H9 (cell line): ENCODE measurements around the gene PRKACB. TPM values are rescaled to one million over a fixed set of nuclear protein-coding genes. Genes with fewer than 3 reads are reported as not detected.

Experiments used
- DNase-seq: peaks from one replicate; pipeline ENCODE4 v3.0.0-alpha.2; 2017
- H2AFZ ChIP-seq: one replicate; pipeline ENCODE4 v1.6.1; 2013; ENCODE audit warnings: mild to moderate bottlenecking, low read length, control low read depth, moderate library complexity
- H2AK5ac ChIP-seq: 2 replicates; pipeline ENCODE4 v1.6.1; 2013; ENCODE audit warnings: low read length, control low read depth, mixed read lengths; ENCODE audit not compliant: insufficient read length
- H2BK120ac ChIP-seq: one replicate; pipeline ENCODE4 v1.6.1; 2013; ENCODE audit warnings: low read depth, mild to moderate bottlenecking, low read length, control low read depth, inconsistent platforms; ENCODE audit not compliant: poor library complexity, severe bottlenecking
- H2BK12ac ChIP-seq: 2 replicates; pipeline ENCODE4 v1.6.1; 2013; ENCODE audit warnings: low read length, control low read depth, mixed read lengths, low read depth; ENCODE audit not compliant: insufficient read length
- H2BK15ac ChIP-seq: 2 replicates; pipeline ENCODE4 v1.6.1; 2013; ENCODE audit warnings: low read depth, low read length, control low read depth
- H2BK20ac ChIP-seq: one replicate; pipeline ENCODE4 v1.6.1; 2013; ENCODE audit warnings: low read depth, mild to moderate bottlenecking, low read length, control low read depth, inconsistent platforms; ENCODE audit not compliant: poor library complexity, severe bottlenecking
- H2BK5ac ChIP-seq: 2 replicates; pipeline ENCODE4 v1.6.1; 2013; ENCODE audit warnings: low read length, control low read depth, mixed read lengths; ENCODE audit not compliant: insufficient read length
- H3K14ac ChIP-seq: 2 replicates; pipeline ENCODE4 v1.6.1; 2013; ENCODE audit warnings: low read length, control low read depth; ENCODE audit not compliant: insufficient read depth
- H3K18ac ChIP-seq: 2 replicates; pipeline ENCODE4 v1.6.1; 2013; ENCODE audit warnings: low read depth, mild to moderate bottlenecking, mixed read lengths, low read length, control low read depth; ENCODE audit not compliant: insufficient read length
- H3K23ac ChIP-seq: 2 replicates; pipeline ENCODE4 v1.6.1; 2013; ENCODE audit warnings: low read length, control low read depth, mixed read lengths, low read depth; ENCODE audit not compliant: insufficient read length
- H3K23me2 ChIP-seq: 2 replicates; pipeline ENCODE4 v1.6.1; 2013; ENCODE audit warnings: low read depth, mild to moderate bottlenecking, mixed read lengths, low read length, control low read depth; ENCODE audit not compliant: insufficient read length, poor library complexity, severe bottlenecking
- H3K27ac ChIP-seq: 2 replicates; pipeline ENCODE4 v1.5.1; 2013; ENCODE audit warnings: low read length, control low read depth, mixed read lengths, low read depth; ENCODE audit not compliant: insufficient read length
- H3K27me3 ChIP-seq: 2 replicates; pipeline ENCODE4 v1.6.1; 2013; ENCODE audit warnings: low read length, control low read depth, inconsistent platforms; ENCODE audit not compliant: insufficient read depth
- H3K4ac ChIP-seq: 2 replicates; pipeline ENCODE4 v1.6.1; 2013; ENCODE audit warnings: low read depth, mild to moderate bottlenecking, control low read depth, inconsistent platforms, low read length, moderate library complexity
- H3K4me1 ChIP-seq: 2 replicates; pipeline ENCODE4 v1.6.1; 2013; ENCODE audit warnings: low read length, control low read depth, inconsistent platforms; ENCODE audit not compliant: insufficient read depth
- H3K4me2 ChIP-seq: 2 replicates; pipeline ENCODE4 v1.6.1; 2013; ENCODE audit warnings: low read length, control low read depth, mixed read lengths; ENCODE audit not compliant: insufficient read length, insufficient read depth
- H3K56ac ChIP-seq: 2 replicates; pipeline ENCODE4 v1.6.1; 2013; ENCODE audit warnings: low read depth, mild to moderate bottlenecking, mixed read lengths, low read length, control low read depth; ENCODE audit not compliant: insufficient read length
- H3K79me1 ChIP-seq: 2 replicates; pipeline ENCODE4 v1.6.1; 2013; ENCODE audit warnings: low read depth, mild to moderate bottlenecking, moderate library complexity, low read length, control low read depth, inconsistent platforms; ENCODE audit not compliant: insufficient read depth, poor library complexity, severe bottlenecking
- H3K79me2 ChIP-seq: 2 replicates; pipeline ENCODE4 v1.6.1; 2013; ENCODE audit warnings: low read length, control low read depth, inconsistent platforms; ENCODE audit not compliant: insufficient read depth
- H3K9ac ChIP-seq: 2 replicates; pipeline ENCODE4 v1.6.1; 2013; ENCODE audit warnings: low read length, control low read depth, mixed read lengths; ENCODE audit not compliant: insufficient read length; ENCODE audit errors: extremely low read depth
- H3K9me3 ChIP-seq: one replicate; pipeline ENCODE4 v1.6.1; 2013; ENCODE audit warnings: low read depth, low read length, inconsistent platforms; ENCODE audit not compliant: control insufficient read depth
- H3T11ph ChIP-seq: one replicate; pipeline ENCODE4 v1.6.1; 2013; ENCODE audit warnings: mild to moderate bottlenecking, low read length, control low read depth, inconsistent platforms
- H4K20me1 ChIP-seq: one replicate; pipeline ENCODE4 v1.6.1; 2013; ENCODE audit not compliant: control insufficient read depth, insufficient read length, insufficient read depth
- H4K5ac ChIP-seq: 2 replicates; pipeline ENCODE4 v1.6.1; 2013; ENCODE audit warnings: low read depth, mild to moderate bottlenecking, mixed read lengths, low read length, control low read depth; ENCODE audit not compliant: insufficient read length
- H4K8ac ChIP-seq: replicated peaks from 2 replicates; pipeline ENCODE4 v1.6.1; 2013; ENCODE audit warnings: low read length, control low read depth, mixed read lengths, low read depth; ENCODE audit not compliant: insufficient read length
- H4K91ac ChIP-seq: 2 replicates; pipeline ENCODE4 v1.6.1; 2013; ENCODE audit warnings: low read depth, mild to moderate bottlenecking, moderate library complexity, mixed read lengths, low read length, control low read depth; ENCODE audit not compliant: insufficient read length
- H3K27ac Mint-ChIP-seq, 3 experiments: 2 replicates in 2 of 3; 3 replicates in 1 of 3; pipeline ENCODE4 v1.8.0; 2020 to 2021; ENCODE audit warnings: mixed read lengths in 3 of 3, mild to moderate bottlenecking in 1 of 3, moderate library complexity in 1 of 3
- H3K27me3 Mint-ChIP-seq: 2 replicates; pipeline ENCODE4 v1.8.0; 2021; ENCODE audit warnings: low read depth, mild to moderate bottlenecking, moderate library complexity, mixed read lengths
- H3K36me3 Mint-ChIP-seq, 3 experiments: 2 replicates in 2 of 3; 3 replicates in 1 of 3; pipeline ENCODE4 v1.8.0; 2020 to 2021; ENCODE audit warnings: low read depth in 3 of 3, mixed read lengths in 3 of 3; ENCODE audit not compliant: insufficient read depth in 1 of 3
- H3K4me1 Mint-ChIP-seq, 2 experiments: 2 replicates each; pipeline ENCODE4 v1.8.0; 2020; ENCODE audit warnings: mixed read lengths in 2 of 2
- H3K4me3 Mint-ChIP-seq, 2 experiments: 2 replicates in 1 of 2; 3 replicates in 1 of 2; pipeline ENCODE4 v1.8.0; 2020 to 2021; ENCODE audit warnings: mild to moderate bottlenecking in 2 of 2, mixed read lengths in 2 of 2, moderate library complexity in 1 of 2
- H3K9me3 Mint-ChIP-seq, 2 experiments: 2 replicates in 1 of 2; 3 replicates in 1 of 2; pipeline ENCODE4 v1.8.0; 2020; ENCODE audit warnings: mild to moderate bottlenecking in 2 of 2, mixed read lengths in 2 of 2, moderate library complexity in 1 of 2
- WGBS: extraction: QIAGEN DNeasy Blood & Tissue Kit; methylation state at CpG from one replicate; pipeline ENCODE4 v1.1.7; 2013; ENCODE audit warnings: missing lambda C conversion rate, low lambda C conversion rate, mixed read lengths; ENCODE audit not compliant: insufficient read length; ENCODE audit errors: extremely low coverage; 5-methylcytosine and 5-hydroxymethylcytosine counted together
- total RNA-seq: library from RNA; stranded (reverse); gene quantifications from 2 replicates; pipeline ENCODE4 v1.2.1, GENCODE V29; 2021
- TF ChIP-seq, protein P1 (sequence below): fragments of 200-600 bp; sonication (generic); conservative IDR thresholded peaks from 3 replicates; pipeline ENCODE4 v1.8.0; 2021; ENCODE audit warnings: antibody characterized with exemption, mild to moderate bottlenecking

Gene PRKACB
- total RNA-seq, 1 experiment from 2014 or later, result 20.7 TPM

DNA sequence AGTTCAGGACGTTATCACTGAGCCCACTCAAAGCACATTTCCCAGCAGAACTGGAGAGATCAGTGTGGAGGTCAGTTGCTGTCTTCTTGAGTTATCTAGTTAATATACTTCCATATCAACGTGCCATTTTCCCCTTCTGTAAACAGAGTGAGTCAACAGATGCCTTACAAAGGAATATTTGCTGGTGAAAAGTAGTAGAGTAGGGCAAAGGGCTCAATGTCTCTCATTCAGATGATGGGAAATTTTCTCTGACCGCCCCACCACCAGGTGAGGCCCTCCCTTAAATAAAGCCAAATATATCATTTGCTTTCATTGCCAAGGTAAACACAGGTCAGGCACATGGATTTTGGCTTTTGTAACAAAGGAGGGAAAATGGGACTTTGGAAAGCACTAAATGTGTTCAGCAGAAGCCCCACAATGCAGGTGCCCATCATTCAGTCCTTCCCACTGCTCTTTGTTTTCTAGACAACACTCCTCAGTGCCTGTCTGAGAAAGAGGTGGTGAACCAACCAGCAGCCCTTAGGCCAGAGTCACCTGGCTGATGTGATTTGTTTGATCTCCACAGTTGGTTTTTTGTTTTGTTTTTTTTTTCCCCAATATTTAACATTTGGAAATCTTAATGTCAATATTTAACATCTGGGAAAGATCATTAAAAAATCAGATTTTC lies 116.9 kb downstream of the PRKACB start:
- no peak overlapping the region for H3T11ph ChIP-seq
- no peak overlapping the region for H2BK12ac ChIP-seq
- Mint-ChIP-seq H3K27me3 (peaks cover 7% of the 10 kb centered on the region; the same call in 1 of the 2 replicates), H3K4me1 (no peaks in the 10 kb centered on the region), H3K4me3 (no peak overlapping the region), H3K36me3 (no peaks in the 10 kb centered on the region), H3K9me3 (no peaks in the 10 kb centered on the region), H3K27ac (no peak overlapping the region)
- no peak overlapping the region for H4K5ac ChIP-seq
- H2AK5ac ChIP-seq, result no peak overlapping the region
- H3K79me2 ChIP-seq, result no peaks in the 10 kb centered on the region
- H4K91ac ChIP-seq, result no peak overlapping the region
- no peak overlapping the region for H3K4ac ChIP-seq
- H3K27me3 ChIP-seq, result no peaks in the 10 kb centered on the region
- H2BK5ac ChIP-seq, result no peak overlapping the region
- no peak overlapping the region for H3K56ac ChIP-seq
- DNase-seq, result no peak
- no peak overlapping the region for H3K18ac ChIP-seq
- H3K9me3 ChIP-seq, result no peaks in the 10 kb centered on the region
- no peak overlapping the region for H2AFZ ChIP-seq
- no peaks in the 10 kb centered on the region for H4K20me1 ChIP-seq
- H3K23ac ChIP-seq, result no peak overlapping the region
- H2BK120ac ChIP-seq, result no peak overlapping the region
- no CpG with 5 or more reads among the region's 3 CpGs for WGBS
- no peaks in the 10 kb centered on the region for H3K23me2 ChIP-seq
- no peak overlapping the region for H4K8ac ChIP-seq
- no peak overlapping the region for H2BK20ac ChIP-seq
- no peak overlapping the region for H3K9ac ChIP-seq
- H2BK15ac ChIP-seq, result no peak overlapping the region
- no peak overlapping the region for H3K27ac ChIP-seq
- TF ChIP-seq, protein P1, sequence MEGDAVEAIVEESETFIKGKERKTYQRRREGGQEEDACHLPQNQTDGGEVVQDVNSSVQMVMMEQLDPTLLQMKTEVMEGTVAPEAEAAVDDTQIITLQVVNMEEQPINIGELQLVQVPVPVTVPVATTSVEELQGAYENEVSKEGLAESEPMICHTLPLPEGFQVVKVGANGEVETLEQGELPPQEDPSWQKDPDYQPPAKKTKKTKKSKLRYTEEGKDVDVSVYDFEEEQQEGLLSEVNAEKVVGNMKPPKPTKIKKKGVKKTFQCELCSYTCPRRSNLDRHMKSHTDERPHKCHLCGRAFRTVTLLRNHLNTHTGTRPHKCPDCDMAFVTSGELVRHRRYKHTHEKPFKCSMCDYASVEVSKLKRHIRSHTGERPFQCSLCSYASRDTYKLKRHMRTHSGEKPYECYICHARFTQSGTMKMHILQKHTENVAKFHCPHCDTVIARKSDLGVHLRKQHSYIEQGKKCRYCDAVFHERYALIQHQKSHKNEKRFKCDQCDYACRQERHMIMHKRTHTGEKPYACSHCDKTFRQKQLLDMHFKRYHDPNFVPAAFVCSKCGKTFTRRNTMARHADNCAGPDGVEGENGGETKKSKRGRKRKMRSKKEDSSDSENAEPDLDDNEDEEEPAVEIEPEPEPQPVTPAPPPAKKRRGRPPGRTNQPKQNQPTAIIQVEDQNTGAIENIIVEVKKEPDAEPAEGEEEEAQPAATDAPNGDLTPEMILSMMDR, result no peak
- no peak overlapping the region for H3K14ac ChIP-seq
- H3K4me1 ChIP-seq, result no peaks in the 10 kb centered on the region
- H3K79me1 ChIP-seq, result no peaks in the 10 kb centered on the region
- no peak overlapping the region for H3K4me2 ChIP-seq
